Esophagus muscularis mucosa (tissue), 4 donors: ENCODE data around the gene PTRH2. TPM values are rescaled to one million over a fixed set of nuclear protein-coding genes. Genes with fewer than 3 reads are reported as not detected.

Experiments used
- DNase-seq: peaks from one replicate; pipeline ENCODE4 v3.0.0-alpha.2; 2017; ENCODE audit errors: extremely low spot score
- H3K27ac ChIP-seq, 4 donors: fragments of 200-600 bp; sonication (generic); replicated peaks in 1 of 4; 1 replicate in 3 of 4; 2 replicates in 1 of 4; pipeline ENCODE4 v1.5.1; 2016 to 2019; ENCODE audit warnings: mild to moderate bottlenecking in 1 of 4
- H3K27me3 ChIP-seq, 4 donors: fragments of 200-600 bp; sonication (generic); one replicate each; pipeline versions ENCODE4 v1.5.1 to v1.6.0; 2016 to 2019
- H3K36me3 ChIP-seq, 4 donors: fragments of 200-600 bp; sonication (generic); one replicate each; pipeline ENCODE4 v1.5.1; 2016 to 2019
- H3K4me1 ChIP-seq, 4 donors: fragments of 200-600 bp; sonication (generic); one replicate each; pipeline ENCODE4 v1.5.1; 2016 to 2019
- H3K4me3 ChIP-seq, 4 donors: fragments of 200-600 bp; sonication (generic); 1 replicate in 2 of 4; 2 replicates in 2 of 4; pipeline ENCODE4 v1.5.1; 2016 to 2019; ENCODE audit warnings: mild to moderate bottlenecking in 4 of 4, moderate library complexity in 1 of 4
- H3K9me3 ChIP-seq, 4 donors: fragments of 200-600 bp; sonication (generic); 1 replicate in 3 of 4; 2 replicates in 1 of 4; pipeline ENCODE4 v1.5.1; 2016 to 2019
- CTCF ChIP-seq, 3 experiments: fragments of 200-600 bp in 2 of 3; fragments of 450-650 bp in 1 of 3; sonication (generic) in 2 of 3; IDR thresholded peaks; one replicate each; pipeline ENCODE4 v1.5.1; 2017 to 2019; ENCODE audit warnings: antibody characterized with exemption in 3 of 3, mild to moderate bottlenecking in 2 of 3, moderate library complexity in 1 of 3
- EP300 ChIP-seq: sonication (generic); formaldehyde crosslinking; IDR thresholded peaks from one replicate; pipeline ENCODE4 v1.6.1; 2017; ENCODE audit warnings: antibody characterized with exemption
- POLR2A ChIP-seq: fragments of 450-650 bp; IDR thresholded peaks from one replicate; pipeline ENCODE4 v1.6.1; 2017; ENCODE audit warnings: antibody characterized with exemption, moderate library complexity, mild to moderate bottlenecking, low read depth
- POLR2AphosphoS5 ChIP-seq, 2 donors: sonication (generic); formaldehyde crosslinking; IDR thresholded peaks; one replicate each; pipeline ENCODE4 v1.6.1; 2017; ENCODE audit warnings: antibody characterized with exemption in 2 of 2
- WGBS: methylation state at CpG from one replicate; pipeline ENCODE4 v1.1.5; 2018; 5-methylcytosine and 5-hydroxymethylcytosine counted together
- intact Hi-C: fragments of 100-400 bp; cut with DNase I; formaldehyde crosslinking; loops from one replicate; pipeline ENCODE4 v1.15.1; 2023
- total RNA-seq, 4 donors: library from RNA; depleted of rRNA; stranded (reverse); fragments of >200 nt; gene quantifications; one replicate each; pipeline versions ENCODE4 v1.1.0 to v1.2.1, GENCODE V29; 2016

PTRH2 gene
- total RNA-seq, 4 donors from 2014 or later, result 11.4 to 31.1 (median 15.2) TPM

GRCh38 chr17:59694344-59694743 is 12.9 kb downstream of the PTRH2 start:
- no peak for DNase-seq
- no peaks in the 10 kb centered on the region for H3K9me3 ChIP-seq
- TF ChIP-seq CTCF (IDR thresholded peaks at IDR 0.05) (no peak), POLR2A (no peak), POLR2AphosphoS5 (IDR thresholded peaks at IDR 0.05) (no peak), EP300 (no peak)
- peaks cover 0 to 4% (median 0%) of the 10 kb centered on the region in 4 donors for H3K4me1 ChIP-seq
- no peak overlapping the region for H3K27ac ChIP-seq
- peaks cover 51 to 100% (median 95%) of the 10 kb centered on the region in 4 donors for H3K36me3 ChIP-seq
- WGBS, result 76% methylated on average over 2 of the region's 2 CpGs
- H3K4me3 ChIP-seq, result no peak overlapping the region
- intact Hi-C loops, result no loop called here
- H3K27me3 ChIP-seq, result no peaks in the 10 kb centered on the region

- no peak overlapping the region for H3K27ac ChIP-seq
- whole genome bisulfite sequencing, result 92% methylated on average over 7 of the region's 7 CpGs
- no peaks in the 10 kb centered on the region for H3K9me3 ChIP-seq
- DNase-seq, result no peak
- no peaks in the 10 kb centered on the region for H3K27me3 ChIP-seq
- H3K4me3 ChIP-seq, result no peak overlapping the region
- peaks cover 0 to 3% (median 0%) of the 10 kb centered on the region in 4 donors for H3K4me1 ChIP-seq
- H3K36me3 ChIP-seq, result peaks cover 51 to 100% (median 90%) of the 10 kb centered on the region in 4 donors
- TF ChIP-seq POLR2A (no peak), EP300 (no peak), POLR2AphosphoS5 (IDR thresholded peaks at IDR 0.05) (no peak), CTCF (IDR thresholded peaks at IDR 0.05) (no peak)
- intact Hi-C loops, result no loop called here
These were observed 13.6 kb downstream of the PTRH2 start for GRCh38 chr17:59693582-59693981.

- Histone ChIP-seq H3K36me3 (peaks cover 26 to 100% (median 87%) of the 10 kb centered on the region in 4 donors), H3K9me3 (no peaks in the 10 kb centered on the region), H3K4me3 (no peak overlapping the region), H3K27ac (no peak overlapping the region), H3K27me3 (no peaks in the 10 kb centered on the region), H3K4me1 (peaks cover 0 to 14% (median 11%) of the 10 kb centered on the region in 4 donors)
- no peak for DNase-seq
- TF ChIP-seq CTCF (IDR thresholded peaks at IDR 0.05), result no peak
- no peak for TF ChIP-seq POLR2A
- TF ChIP-seq EP300, result no peak
- no peak for TF ChIP-seq POLR2AphosphoS5 (IDR thresholded peaks at IDR 0.05)
- intact Hi-C loops, result no loop called here
- 73% methylated on average over 2 of the region's 2 CpGs for WGBS
These were observed 18.7 kb downstream of the PTRH2 start for GRCh38 chr17:59688496-59688895.

GRCh38 chr17:59688008-59688407 is 19.2 kb downstream of the PTRH2 start:
- DNase-seq, result no peak
- Histone ChIP-seq H3K27me3 (no peaks in the 10 kb centered on the region), H3K4me3 (no peak overlapping the region), H3K9me3 (no peaks in the 10 kb centered on the region), H3K4me1 (peaks cover 0 to 14% (median 11%) of the 10 kb centered on the region in 4 donors), H3K36me3 (peaks cover 31 to 100% (median 88%) of the 10 kb centered on the region in 4 donors), H3K27ac (no peak overlapping the region)
- 78% methylated on average over 1 of the region's 1 CpG for WGBS
- intact Hi-C loops, result no loop called here
- no peak for TF ChIP-seq CTCF (IDR thresholded peaks at IDR 0.05)

GRCh38 chr17:59684967-59685366 is 22.3 kb downstream of the PTRH2 start:
- Histone ChIP-seq H3K4me1 (peaks cover 0 to 22% (median 14%) of the 10 kb centered on the region in 4 donors), H3K27ac (no peak overlapping the region), H3K9me3 (no peaks in the 10 kb centered on the region), H3K27me3 (no peaks in the 10 kb centered on the region), H3K4me3 (no peak overlapping the region), H3K36me3 (peaks cover 38 to 100% (median 88%) of the 10 kb centered on the region in 4 donors)
- TF ChIP-seq POLR2AphosphoS5 (IDR thresholded peaks at IDR 0.05) (no peak), EP300 (no peak), CTCF (IDR thresholded peaks at IDR 0.05) (no peak), POLR2A (no peak)
- DNase-seq, result no peak
- WGBS, result 91% methylated on average over 6 of the region's 6 CpGs
- intact Hi-C loops, result no loop called here
